Activated CD8-positive, alpha-beta memory T cell treated with anti-CD3 and anti-CD28 coated beads, Interleukin-2, amount 50 U/mL, for 48 hours (primary cell): ENCODE measurements around the gene RIT2.
"Not testable (repeated sequence)": the region's sequence is repeated elsewhere in the genome, so short reads cannot be mapped to it uniquely, and the experiment has no call there.

Experiments used
- DNase-seq: peaks from one replicate; pipeline ENCODE4 v3.0.0-alpha.2; 2020

RIT2 gene

DNA sequence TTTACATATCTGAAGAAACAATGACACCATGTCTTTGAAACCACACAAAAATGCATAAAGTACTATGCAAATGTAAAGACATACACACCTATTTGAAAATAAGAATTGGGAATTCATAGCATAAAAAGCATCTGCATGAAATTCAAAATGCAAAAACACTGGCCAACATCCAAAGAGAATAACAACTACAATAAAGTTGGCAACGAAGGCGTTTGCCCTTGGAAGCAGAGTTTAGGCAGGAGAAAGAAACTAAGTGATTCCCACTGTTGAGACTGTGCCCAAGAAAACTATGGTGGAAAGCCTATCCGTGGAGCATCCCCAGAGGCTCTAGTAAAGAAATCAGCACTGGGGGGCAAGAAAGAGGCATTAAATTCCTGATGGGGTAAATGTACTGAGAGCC is 292.8 kb downstream of the RIT2 start:
- no peak for DNase-seq

DNA sequence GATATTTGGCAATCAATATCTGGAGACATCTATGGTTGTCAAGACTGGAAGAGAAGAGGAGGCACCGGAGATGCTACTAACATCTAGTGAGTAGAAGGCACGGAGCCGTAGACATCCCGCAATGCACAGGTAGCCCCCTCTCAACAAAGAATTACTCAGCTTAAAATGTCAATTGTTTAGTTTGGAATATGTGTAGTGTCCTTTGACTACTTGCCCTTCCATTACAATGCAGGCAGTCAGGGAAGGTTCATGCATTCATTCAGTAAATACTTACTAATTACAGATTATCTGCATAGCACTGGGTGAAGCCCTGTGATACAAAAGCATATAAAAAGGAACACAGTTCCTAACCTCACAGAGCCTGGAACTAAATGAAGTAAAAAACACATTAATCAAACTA is 294.0 kb downstream of the RIT2 start:
- no peak for DNase-seq

GRCh38 chr18:42814618-42815017 is 300.9 kb downstream of the RIT2 start:
- no peak for DNase-seq

DNA sequence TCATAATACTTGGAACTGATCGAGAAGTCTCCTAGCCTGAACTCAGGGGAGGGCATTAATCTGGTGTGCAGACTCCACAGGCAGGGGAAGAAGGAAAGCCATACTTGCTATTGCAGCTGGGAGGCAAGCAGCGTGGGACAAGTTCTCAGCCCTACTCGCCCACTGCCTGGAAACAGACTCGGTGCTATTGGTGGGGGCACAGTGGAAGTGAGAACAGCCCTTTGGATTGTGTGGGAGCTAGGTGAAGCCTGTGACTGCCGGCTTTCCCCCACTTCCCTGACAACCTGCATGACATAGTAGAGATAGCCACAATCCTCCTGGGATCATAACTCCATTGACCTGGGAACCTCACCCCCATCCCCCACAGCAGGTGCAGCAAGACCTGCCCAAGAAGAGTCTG is 301.3 kb downstream of the RIT2 start:
- DNase-seq, result no peak

DNA sequence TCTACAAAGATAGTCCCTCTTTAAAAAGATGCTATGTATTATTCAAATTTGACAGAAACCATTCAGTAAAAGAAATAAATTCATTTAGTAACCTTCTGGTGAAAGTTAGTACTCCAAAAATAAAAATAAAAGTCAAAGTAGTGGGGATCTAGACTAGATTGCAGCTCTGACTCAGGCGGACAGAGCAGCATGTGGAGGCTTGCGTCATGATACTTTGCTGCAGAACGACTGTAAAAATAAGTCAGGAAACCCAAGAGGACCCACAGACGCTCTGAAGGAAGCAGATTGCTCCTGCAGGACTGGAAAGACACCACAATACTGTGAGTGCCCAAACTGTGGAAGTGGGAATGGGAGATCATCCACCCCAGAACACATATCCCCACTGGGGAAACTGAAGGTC is 301.9 kb downstream of the RIT2 start:
- no peak for DNase-seq

GRCh38 chr18:42807887-42808286 is 307.6 kb downstream of the RIT2 start:
- no peak for DNase-seq

- no peak for DNase-seq
Observed at GRCh38 chr18:42801706-42802105, 313.8 kb downstream of the RIT2 start.

DNA sequence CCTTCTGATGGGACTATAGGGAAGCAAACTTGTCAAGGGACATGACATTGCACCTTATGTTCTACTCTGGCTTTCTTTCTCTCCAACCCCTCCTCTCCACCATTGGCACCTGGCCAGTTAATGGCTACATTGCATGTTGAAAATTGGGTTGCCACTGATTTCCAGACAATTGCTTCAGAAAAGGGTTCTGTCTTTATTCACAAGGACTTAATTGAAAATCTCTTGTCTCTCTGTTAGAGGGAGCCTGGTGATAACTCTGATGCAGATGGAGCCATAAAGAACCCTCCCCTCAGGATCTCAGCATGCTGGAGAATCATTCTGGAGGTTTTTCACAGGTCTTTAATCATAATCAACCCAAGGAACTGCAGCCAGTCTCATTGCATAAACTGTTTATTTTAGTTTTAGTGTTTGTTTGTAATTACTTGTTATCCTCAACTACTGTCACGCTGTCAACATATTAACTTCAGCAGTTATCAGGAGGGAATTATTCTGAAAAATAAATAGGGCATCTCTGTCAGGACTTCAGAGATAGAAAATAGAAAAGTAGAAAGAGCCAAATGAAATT is 316.8 kb downstream of the RIT2 start:
- DNase-seq, result no peak

DNA sequence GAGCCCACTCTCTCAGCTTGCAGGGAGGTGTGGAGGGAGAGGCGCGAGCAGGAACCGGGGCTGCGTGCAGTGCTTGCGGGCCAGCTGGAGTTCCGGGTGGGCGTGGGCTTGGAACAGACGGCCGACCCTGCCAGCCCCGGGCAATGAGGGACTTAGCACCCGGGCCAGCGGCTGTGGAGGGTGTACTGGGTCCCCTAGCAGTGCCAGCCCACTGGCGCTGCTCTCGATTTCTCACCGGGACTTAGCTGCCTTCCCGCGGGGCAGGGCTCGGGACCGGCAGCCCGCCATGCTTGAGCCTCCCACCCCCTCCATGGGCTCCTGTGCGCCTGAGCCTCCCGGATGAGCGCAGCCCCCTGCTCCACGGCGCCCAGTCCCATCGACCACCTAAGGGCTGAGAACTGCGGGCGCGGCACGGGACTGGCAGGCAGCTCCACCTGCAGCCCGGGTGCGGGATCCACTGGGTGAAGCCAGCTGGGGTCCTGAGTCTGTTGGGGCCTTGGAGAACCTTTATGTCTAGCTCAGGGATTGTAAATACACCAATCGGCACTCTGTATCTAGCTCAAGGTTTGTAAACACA is 320.2 kb downstream of the RIT2 start:
- not testable (repeated sequence) for DNase-seq

DNA sequence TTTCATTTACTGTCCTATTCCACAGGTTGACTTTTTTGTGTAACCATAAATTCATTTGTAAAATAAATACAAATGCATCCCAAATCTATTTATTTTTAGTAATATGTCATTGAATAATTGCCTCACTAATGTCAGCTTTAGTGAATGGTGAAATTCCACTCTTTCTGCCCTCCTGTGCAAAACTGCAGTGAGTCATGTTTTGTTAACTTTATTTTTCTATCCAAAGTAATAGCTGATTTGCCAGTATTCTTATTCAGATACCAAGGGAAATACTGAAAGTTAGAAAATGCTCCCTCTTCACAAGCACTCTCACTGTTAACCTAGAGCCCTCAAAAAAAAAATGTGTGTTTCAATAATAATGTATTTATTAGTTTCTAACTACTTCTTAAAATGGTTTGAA is 322.8 kb downstream of the RIT2 start:
- DNase-seq, result no peak

DNA sequence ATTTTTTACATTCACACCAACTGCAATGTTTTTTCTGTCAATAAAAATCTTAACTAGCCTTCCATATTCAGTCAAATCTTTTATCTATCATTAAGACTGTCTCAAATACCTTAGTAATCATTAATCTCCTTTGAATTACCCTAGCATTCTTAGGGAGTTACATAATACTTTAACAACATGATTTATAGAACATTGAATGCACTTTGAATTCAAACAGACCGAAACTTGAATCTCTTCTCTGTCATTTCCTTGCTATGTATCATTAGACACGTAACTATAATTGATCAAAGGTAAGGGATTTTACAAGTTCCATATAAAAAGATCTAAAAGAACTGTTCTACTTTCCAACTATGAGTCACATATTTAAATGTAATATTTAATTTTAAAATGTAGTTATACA is 330.9 kb downstream of the RIT2 start:
- no peak for DNase-seq

GRCh38 chr18:42782929-42783328 is 332.6 kb downstream of the RIT2 start:
- DNase-seq, result no peak

DNA sequence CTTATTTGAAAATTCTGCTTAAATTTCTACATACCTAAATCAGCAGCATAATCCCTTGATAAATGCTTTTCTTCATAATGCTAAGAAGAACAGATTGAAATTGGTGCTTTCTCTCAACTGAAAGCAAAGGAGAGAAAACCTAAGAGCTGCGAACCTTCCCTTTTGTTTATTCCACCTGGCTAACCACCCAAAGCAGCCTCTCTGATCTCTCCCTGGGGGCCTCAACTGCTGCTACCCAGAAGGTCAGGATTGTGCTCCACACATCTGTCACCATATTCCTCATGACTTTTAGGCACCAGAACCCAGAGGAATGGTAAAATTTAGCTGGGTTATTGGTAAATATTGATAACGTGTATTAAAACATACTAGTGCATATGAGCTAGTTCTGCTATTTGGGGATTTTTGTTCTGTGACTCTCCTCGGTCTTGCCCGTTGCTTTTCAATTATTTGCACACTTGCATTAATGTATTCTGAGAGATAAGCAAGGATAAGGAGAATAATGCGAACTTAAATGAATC is 334.1 kb downstream of the RIT2 start:
- no peak for DNase-seq

DNA sequence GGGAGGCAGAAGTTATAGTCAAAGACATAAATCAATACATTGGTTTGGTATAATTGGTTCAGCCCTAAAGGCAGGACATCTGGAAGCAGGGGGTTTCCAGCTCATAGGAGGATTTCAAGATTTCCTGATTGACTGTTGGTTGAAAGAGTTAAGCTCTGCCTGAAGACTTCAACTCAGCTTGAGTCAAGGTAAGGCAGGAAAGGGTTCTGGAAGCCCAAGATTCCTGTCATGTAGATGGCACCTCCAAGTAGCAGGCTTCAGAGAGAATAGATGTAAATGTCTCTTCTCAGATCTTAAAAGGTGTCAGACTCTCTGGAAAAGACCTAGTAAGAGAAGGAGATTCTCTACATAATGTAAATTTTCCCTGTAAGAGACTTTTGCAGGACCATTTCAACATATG is 335.3 kb downstream of the RIT2 start:
- DNase-seq, result no peak

GRCh38 chr18:42778445-42779042 is 336.9 kb downstream of the RIT2 start:
- DNase-seq, result no peak

GRCh38 chr18:42778024-42778423 is 337.5 kb downstream of the RIT2 start:
- no peak for DNase-seq

DNA sequence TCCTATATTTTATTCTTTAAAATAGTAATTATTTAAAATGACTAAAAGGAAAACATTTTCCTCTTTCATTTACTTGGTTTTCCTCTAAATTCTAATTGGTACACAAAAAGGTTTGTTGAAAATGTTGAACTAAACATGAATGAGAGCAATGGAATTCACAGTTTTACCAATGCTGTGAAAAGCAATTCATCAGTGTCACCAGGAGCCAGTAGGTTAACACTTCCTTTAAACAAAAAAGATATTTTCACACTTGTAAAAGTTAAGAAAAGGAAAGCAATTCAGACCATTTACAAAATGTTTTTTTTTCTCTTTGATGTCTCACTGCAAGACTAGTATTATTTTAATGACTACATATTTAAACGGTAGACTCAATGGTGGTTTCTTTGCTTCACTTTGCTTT is 341.6 kb downstream of the RIT2 start:
- no peak for DNase-seq

DNA sequence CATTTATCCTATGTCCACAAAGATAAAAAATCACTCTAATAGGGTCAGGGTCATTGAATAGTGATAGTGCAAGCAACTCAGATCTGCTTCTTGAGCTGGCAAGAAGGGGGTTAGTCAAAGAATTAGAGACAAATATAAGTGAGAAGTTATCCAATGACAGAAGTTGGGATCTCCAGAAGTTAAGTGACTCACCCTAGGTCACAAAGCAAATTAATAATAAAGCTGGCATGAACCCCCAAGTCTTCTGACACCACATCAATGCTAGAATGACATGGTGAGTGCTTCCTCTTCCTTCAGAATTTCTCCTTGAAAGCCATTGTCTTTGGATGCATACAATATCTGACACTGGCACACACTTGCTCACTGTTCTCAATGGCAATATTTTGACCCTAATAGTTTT is 343.5 kb downstream of the RIT2 start:
- no peak for DNase-seq

DNA sequence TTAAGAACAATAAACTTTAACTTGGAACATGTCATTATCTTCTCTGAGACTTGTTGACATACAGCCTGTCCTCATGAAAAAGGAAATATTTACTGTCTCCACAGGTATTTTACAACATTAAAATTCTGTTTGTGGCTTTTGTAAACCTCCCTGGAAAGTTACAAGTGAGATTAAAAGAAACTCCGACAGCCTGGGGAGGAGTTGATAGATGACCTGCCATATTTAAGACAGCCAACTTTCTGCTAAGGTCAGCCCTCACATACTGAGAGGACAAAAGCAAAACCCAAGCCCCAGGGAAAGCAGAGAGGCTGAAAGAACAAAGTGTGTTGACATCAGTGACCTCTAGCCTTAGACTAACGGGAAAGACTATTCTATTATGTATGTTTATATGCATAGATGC is 350.2 kb downstream of the RIT2 start:
- DNase-seq, result no peak

DNA sequence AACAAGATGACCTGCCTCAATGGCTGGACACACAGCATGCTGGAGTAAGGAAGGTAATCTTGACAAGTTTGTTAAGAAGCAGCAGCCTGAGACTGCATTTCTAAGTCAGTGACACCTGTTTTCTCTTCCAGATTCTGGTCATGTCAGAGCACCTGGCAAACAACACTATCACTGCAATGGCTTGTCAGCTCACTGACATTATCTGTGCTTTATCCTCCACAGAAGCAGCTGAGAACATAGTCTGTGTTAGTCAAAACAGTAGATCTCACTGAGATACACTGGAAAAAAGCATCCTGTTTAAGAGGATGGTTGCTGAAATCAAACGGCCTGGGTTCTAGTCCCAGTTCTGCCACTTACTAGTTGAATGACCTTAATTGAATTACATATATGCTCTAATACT is 355.2 kb downstream of the RIT2 start:
- no peak for DNase-seq

DNA sequence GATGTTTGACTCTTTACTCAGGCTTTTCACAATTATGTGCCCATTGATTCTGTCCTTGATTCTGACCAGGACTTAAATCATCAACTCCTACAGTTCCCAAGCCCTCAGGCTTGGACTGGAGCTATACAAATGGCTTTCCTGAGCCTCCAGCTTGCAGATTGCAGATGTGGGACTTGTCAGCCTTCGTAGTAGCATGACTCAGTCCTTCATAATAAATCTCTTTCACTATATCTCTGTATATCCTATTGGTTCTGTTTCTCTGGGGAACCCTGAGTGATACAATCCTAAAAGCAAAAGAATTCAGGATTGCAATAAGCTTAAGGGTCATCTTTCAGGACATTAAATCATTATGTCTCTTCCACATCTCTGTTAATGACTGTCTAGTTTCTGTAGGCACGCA is 356.6 kb downstream of the RIT2 start:
- no peak for DNase-seq

GRCh38 chr18:42756214-42756613 is 359.3 kb downstream of the RIT2 start:
- DNase-seq, result no peak

- no peak for DNase-seq
Observed at GRCh38 chr18:42752916-42753315, 362.6 kb downstream of the RIT2 start.

GRCh38 chr18:42746794-42747193 is 368.7 kb downstream of the RIT2 start:
- no peak for DNase-seq

- DNase-seq, result no peak
Observed at GRCh38 chr18:42745931-42746330, 369.6 kb downstream of the RIT2 start.
